Prostate gland (tissue), 2 donors: Measurements from ENCODE around the gene AGPAT2. TPM values are rescaled to one million over a fixed set of nuclear protein-coding genes. Genes with fewer than 3 reads are reported as not detected.
A peak's percentile ranks its signal among the peaks of the same experiment; 100 is the strongest.

Source experiments
- DNase-seq: peaks from one replicate; pipeline ENCODE4 v3.0.0-alpha.2; 2019; ENCODE audit warnings: low spot score
- H3K27ac ChIP-seq, 2 donors: fragments of 200-600 bp; sonication (generic); 2 replicates each; pipeline ENCODE4 v1.5.1; 2017 to 2019
- H3K27me3 ChIP-seq: fragments of 200-600 bp; sonication (generic); replicated peaks from 2 replicates; pipeline ENCODE4 v1.5.1; 2019; ENCODE audit not compliant: insufficient read depth
- H3K36me3 ChIP-seq, 2 donors: fragments of 200-600 bp; sonication (generic); 1 replicate in 1 of 2; 2 replicates in 1 of 2; pipeline versions ENCODE4 v1.5.1 to v1.8.1; 2017 to 2019
- H3K4me1 ChIP-seq: fragments of 200-600 bp; sonication (generic); replicated peaks from 2 replicates; pipeline ENCODE4 v1.5.1; 2019
- H3K4me3 ChIP-seq, 2 donors: fragments of 200-600 bp; sonication (generic); 2 replicates each; pipeline ENCODE4 v1.5.1; 2017 to 2019
- H3K9me3 ChIP-seq: fragments of 200-600 bp; sonication (generic); 2 replicates; pipeline ENCODE4 v1.5.1; 2017
- CTCF ChIP-seq, 4 experiments: fragments of 200-600 bp in 2 of 4; fragments of 450-650 bp in 2 of 4; sonication (generic) in 2 of 4; IDR thresholded peaks; 1 replicate in 3 of 4; 2 replicates in 1 of 4; pipeline ENCODE4 v1.5.1; 2016 to 2019; ENCODE audit warnings: antibody characterized with exemption in 4 of 4, mild to moderate bottlenecking in 2 of 4, moderate library complexity in 2 of 4
- POLR2A ChIP-seq: fragments of 450-650 bp; IDR thresholded peaks from one replicate; pipeline ENCODE4 v1.6.1; 2016; ENCODE audit warnings: antibody characterized with exemption, mild to moderate bottlenecking
- POLR2AphosphoS5 ChIP-seq: sonication (generic); formaldehyde crosslinking; IDR thresholded peaks from one replicate; pipeline ENCODE4 v1.6.1; 2017; ENCODE audit warnings: antibody characterized with exemption
- WGBS: methylation state at CpG from one replicate; pipeline ENCODE4 v1.1.5; 2018; 5-methylcytosine and 5-hydroxymethylcytosine counted together
- intact Hi-C: fragments of 100-400 bp; cut with DNase I; formaldehyde crosslinking; loops from one replicate; pipeline ENCODE4 v1.14.2; 2022
- microRNA counts, 2 donors: library from miRNA; unstranded; fragments of <30 nt; microRNA quantifications; one replicate each; lab custom pipeline; 2016 to 2017
- microRNA-seq: library from miRNA; unstranded; fragments of <30 nt; microRNA quantifications from one replicate; pipeline ENCODE4, GENCODE V29; 2016
- small RNA-seq, 2 donors: library from RNA; depleted of rRNA; stranded (forward); fragments of <200 nt; gene quantifications; one replicate each; pipeline ENCODE3, GENCODE V24; 2016
- total RNA-seq, 2 donors: library from RNA; depleted of rRNA; stranded (reverse); fragments of >200 nt; gene quantifications; one replicate each; pipeline ENCODE4 v1.1.0, GENCODE V29; 2016

AGPAT2 gene
- total RNA-seq, 2 donors from 2014 or later: 44.9 to 50.0 TPM

- intact Hi-C loops: loop anchor here (2.0 kb wide), 1 partner anchor 137 kb away; no protein-coding TSS in a partner anchor
- 12% methylated on average over 19 of the region's 19 CpGs for WGBS
- no peaks in the 10 kb centered on the region for H3K36me3 ChIP-seq
- no peak overlapping the region for H3K4me3 ChIP-seq
- H3K27me3 ChIP-seq: no peaks in the 10 kb centered on the region
- DNase-seq: peak; percentile 69
- TF ChIP-seq POLR2A (no peak), POLR2AphosphoS5 (peak; percentile 75), CTCF (IDR thresholded peaks at IDR 0.05) (peak in 3 of 4 experiments; percentile 23 to 70 (median 64))
- H3K9me3 ChIP-seq: no peaks in the 10 kb centered on the region
- peaks cover 7% of the 10 kb centered on the region for H3K4me1 ChIP-seq
- H3K27ac ChIP-seq: peak overlapping the region; percentile 1 to 5
Measured at GRCh38 chr9:136625101-136626065, 61.9 kb downstream of the AGPAT2 start.

GRCh38 chr9:136624184-136624951 lies 62.9 kb downstream of the AGPAT2 start:
- Histone ChIP-seq H3K4me3 (no peak overlapping the region), H3K36me3 (no peaks in the 10 kb centered on the region), H3K9me3 (no peaks in the 10 kb centered on the region), H3K4me1 (peaks cover 7% of the 10 kb centered on the region), H3K27me3 (no peaks in the 10 kb centered on the region), H3K27ac (peak overlapping the region; percentile 39 to 65)
- intact Hi-C loops: loop anchor here (2.0 to 5.0 kb wide), 2 partner anchors 77 to 136 kb away; partner anchors contain the start of gene NOTCH1
- TF ChIP-seq POLR2A: no peak
- TF ChIP-seq CTCF (IDR thresholded peaks at IDR 0.05): no peak
- TF ChIP-seq POLR2AphosphoS5: no peak
- no peak for DNase-seq
- 46% methylated on average over 15 of the region's 16 CpGs for WGBS

- Histone ChIP-seq H3K4me3 (no peak overlapping the region), H3K27me3 (no peaks in the 10 kb centered on the region), H3K36me3 (no peaks in the 10 kb centered on the region), H3K27ac (peak overlapping the region; percentile 60 to 70), H3K4me1 (peaks cover 7% of the 10 kb centered on the region), H3K9me3 (no peaks in the 10 kb centered on the region)
- peak; percentile 90 for DNase-seq
- TF ChIP-seq POLR2AphosphoS5: peak; percentile 93
- TF ChIP-seq CTCF (IDR thresholded peaks at IDR 0.05): no peak
- peak; percentile 31 for TF ChIP-seq POLR2A
- 37% methylated on average over 12 of the region's 13 CpGs for WGBS
- intact Hi-C loops: loop anchor here (2.0 to 5.0 kb wide), 2 partner anchors 77 to 135 kb away; partner anchors contain the start of gene NOTCH1
Measured at GRCh38 chr9:136623842-136624183, 63.4 kb downstream of the AGPAT2 start.

MicroRNA genes within 50 kb of the gene (microRNA counts, 767-probe panel; counts per million panel counts)
- microRNA hsa-miR-126-3p (lab: Ali Mortazavi, UCI): 4,139 to 4,570 counts per million in 2 donors

Small RNA genes within 50 kb of the gene (microRNA-seq; reads per million reads assigned to microRNA genes)
- 8,640 reads per million, percentile 95 among the genes with 10 or more reads in this experiment for gene MIR126

Small RNA genes within 50 kb of the gene (small RNA-seq; reads per million reads assigned to genes)
- 395 to 396 reads per million in 2 donors for gene MIR126

Other genes starting within 250 kb of the AGPAT2 start
- gene INPP5E, start 247.6 kb downstream of the AGPAT2 start, total RNA-seq: 10 to 100 TPM; 10.7 to 22.7 TPM
- gene SEC16A, start 204.4 kb downstream of the AGPAT2 start, total RNA-seq: 100 to 1,000 TPM in 1 of 2 donors, 10 to 100 TPM in 1; 94.7 to 111 TPM
- gene NOTCH1, start 141.4 kb downstream of the AGPAT2 start, total RNA-seq: 10 to 100 TPM; 38.0 to 63.3 TPM
- 100 to 1,000 TPM in 1 of 2 donors, 10 to 100 TPM in 1; 49.3 to 118 TPM for gene EGFL7, start 24.5 kb downstream of the AGPAT2 start, total RNA-seq
- 10 to 100 TPM; 18.9 to 27.8 TPM for gene DIPK1B, start 25.1 kb upstream of the AGPAT2 start, total RNA-seq
- gene LCN10, start 55.5 kb upstream of the AGPAT2 start, total RNA-seq: 10 to 100 TPM in 1 of 2 donors, 1 to 10 TPM in 1; 3.9 to 14.8 TPM
- gene LCN6, start 61.1 kb upstream of the AGPAT2 start, total RNA-seq: 10 to 100 TPM in 1 of 2 donors, 1 to 10 TPM in 1; 7.8 to 16.2 TPM
- gene LCN8, start 70.8 kb upstream of the AGPAT2 start, total RNA-seq: not detected
- under 1 TPM in 1 of 2 donors, not detected in 1; 0.40 TPM for gene LCN15, start 77.1 kb upstream of the AGPAT2 start, total RNA-seq
- gene TMEM141, start 103.9 kb upstream of the AGPAT2 start, total RNA-seq: 100 to 1,000 TPM; 181 to 335 TPM
- 10 to 100 TPM in 1 of 2 donors, 1 to 10 TPM in 1; 9.5 to 45.0 TPM for gene CCDC183, start 108.9 kb upstream of the AGPAT2 start, total RNA-seq
- gene RABL6, start 120.5 kb upstream of the AGPAT2 start, total RNA-seq: 100 to 1,000 TPM in 1 of 2 donors, 10 to 100 TPM in 1; 76.6 to 124 TPM
- 10 to 100 TPM in 1 of 2 donors, 1 to 10 TPM in 1; 3.6 to 10.1 TPM for gene AJM1, start 155.0 kb upstream of the AGPAT2 start, total RNA-seq
- gene PHPT1, start 162.0 kb upstream of the AGPAT2 start, total RNA-seq: 100 to 1,000 TPM; 139 to 212 TPM
- gene MAMDC4, start 164.9 kb upstream of the AGPAT2 start, total RNA-seq: 10 to 100 TPM in 1 of 2 donors, 1 to 10 TPM in 1; 5.2 to 17.7 TPM
- gene EDF1, start 178.9 kb upstream of the AGPAT2 start, total RNA-seq: 100 to 1,000 TPM; 399 to 528 TPM
- 10 to 100 TPM; 23.6 to 24.2 TPM for gene TRAF2, start 199.1 kb upstream of the AGPAT2 start, total RNA-seq